Measurements from ENCODE around the gene RPS16. TPM values are rescaled to one million over a fixed set of nuclear protein-coding genes. Genes with fewer than 3 reads are reported as not detected.

RPS16 gene
- total RNA-seq (1,000 to 10,000 TPM; 1,378 to 2,109 (median 1,598) TPM), polyA plus RNA-seq (1,000 to 10,000 TPM; 5,364 to 5,747 (median 5,635) TPM)
- long read RNA-seq, donor 1, transcript RPS16-207 (5 exons, 492 nt) = minor isoform, 23 of 1,174 reads
- long read RNA-seq, donor 1, transcript RPS16-203 (2 exons, 1,035 nt) = minor isoform, 13 of 1,174 reads
- long read RNA-seq, donor 1, transcript RPS16-201 (5 exons, 560 nt) = major isoform, 959 of 1,174 reads
- long read RNA-seq, donor 1, partial matches to known transcripts = 142 of 1,174 reads
- long read RNA-seq, donor 1, other reads (novel, unspliced or antisense) = 35 of 1,174 reads
- long read RNA-seq, donor 2, transcript RPS16-207 (5 exons, 492 nt) = minor isoform, 22 of 968 reads
- long read RNA-seq, donor 2, transcript RPS16-201 (5 exons, 560 nt) = major isoform, 825 of 968 reads
- long read RNA-seq, donor 2, transcript RPS16-203 (2 exons, 1,035 nt) = minor isoform, 8 of 968 reads
- long read RNA-seq, donor 2, partial matches to known transcripts = 85 of 968 reads
- long read RNA-seq, donor 2, other reads (novel, unspliced or antisense) = 26 of 968 reads

DNA sequence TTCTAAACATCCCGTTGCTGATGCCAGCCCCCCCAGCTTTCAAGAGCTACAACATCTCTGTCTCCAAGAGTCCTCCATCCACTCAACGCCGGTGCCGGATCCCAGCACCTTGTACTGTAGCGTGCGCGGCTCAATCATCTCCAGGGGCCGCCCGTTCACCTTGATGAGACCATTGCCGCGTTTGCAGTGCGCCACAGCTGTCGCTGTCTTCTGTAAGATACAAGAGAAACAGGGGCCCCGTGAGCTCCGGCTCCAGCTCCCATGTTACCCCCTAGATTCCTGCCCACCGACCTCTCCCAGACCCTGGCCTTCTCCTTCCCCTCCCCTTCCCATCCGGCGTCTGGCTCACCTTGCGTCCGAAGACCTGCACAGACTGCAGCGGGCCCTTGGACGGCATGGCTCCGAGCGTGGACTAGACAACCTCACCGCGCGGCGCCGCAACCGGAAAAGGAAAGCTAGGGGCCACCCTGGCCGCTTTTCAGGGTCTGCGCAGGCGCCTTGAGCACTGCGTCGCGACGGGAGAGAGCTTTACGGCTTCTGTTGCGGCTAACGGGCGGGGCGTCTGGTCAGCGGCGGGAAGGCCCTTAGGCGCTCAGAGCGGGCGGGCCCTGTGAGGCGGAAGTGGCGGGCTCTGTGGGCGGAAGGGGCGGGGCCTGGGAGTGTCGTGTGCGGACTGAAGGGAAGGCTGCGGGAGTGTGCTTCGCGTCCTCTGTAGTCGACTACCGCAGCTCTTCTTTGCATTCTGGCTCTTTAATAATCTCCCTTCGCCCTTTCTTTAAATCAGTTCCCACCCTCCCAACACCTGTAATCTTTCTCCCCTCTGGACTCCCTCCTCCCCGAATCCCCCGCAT lies at the start of gene RPS16:
Gene RPS16, minus strand, starts transcription at position 451 of the 851 bp plus-strand sequence. Its CDS starts 54 bp downstream, at position 397.
- H3K27ac ChIP-seq = peak within 1 kb of the TSS; percentile 51 to 94 (median 91)
- peak; percentile 100 for DNase-seq
- intact Hi-C loops (cut with DNase I; ENCODE audit: low total_unique reads) = no loop called here
- H3K4me1 ChIP-seq = peaks cover 21 to 72% (median 53%) of the 10 kb centered on the region in 6 donors
- H3K4me3 ChIP-seq = peak within 1 kb of the TSS; percentile 54 to 97 (median 92)
- peak; percentile 68 to 88 (median 82) for TF ChIP-seq POLR2A (IDR thresholded peaks at IDR 0.05)
- TF ChIP-seq, protein P1, sequence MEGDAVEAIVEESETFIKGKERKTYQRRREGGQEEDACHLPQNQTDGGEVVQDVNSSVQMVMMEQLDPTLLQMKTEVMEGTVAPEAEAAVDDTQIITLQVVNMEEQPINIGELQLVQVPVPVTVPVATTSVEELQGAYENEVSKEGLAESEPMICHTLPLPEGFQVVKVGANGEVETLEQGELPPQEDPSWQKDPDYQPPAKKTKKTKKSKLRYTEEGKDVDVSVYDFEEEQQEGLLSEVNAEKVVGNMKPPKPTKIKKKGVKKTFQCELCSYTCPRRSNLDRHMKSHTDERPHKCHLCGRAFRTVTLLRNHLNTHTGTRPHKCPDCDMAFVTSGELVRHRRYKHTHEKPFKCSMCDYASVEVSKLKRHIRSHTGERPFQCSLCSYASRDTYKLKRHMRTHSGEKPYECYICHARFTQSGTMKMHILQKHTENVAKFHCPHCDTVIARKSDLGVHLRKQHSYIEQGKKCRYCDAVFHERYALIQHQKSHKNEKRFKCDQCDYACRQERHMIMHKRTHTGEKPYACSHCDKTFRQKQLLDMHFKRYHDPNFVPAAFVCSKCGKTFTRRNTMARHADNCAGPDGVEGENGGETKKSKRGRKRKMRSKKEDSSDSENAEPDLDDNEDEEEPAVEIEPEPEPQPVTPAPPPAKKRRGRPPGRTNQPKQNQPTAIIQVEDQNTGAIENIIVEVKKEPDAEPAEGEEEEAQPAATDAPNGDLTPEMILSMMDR (IDR thresholded peaks at IDR 0.05 in 8 of 11, conservative IDR thresholded peaks at IDR 0.05 in 3 of 11) = peak in 3 of 11 experiments; percentile 13 to 37 (median 34)
- peak; percentile 99 to 100 (median 100) for TF ChIP-seq POLR2AphosphoS5 (IDR thresholded peaks at IDR 0.05)
- H3K27me3 ChIP-seq (replicated peaks in 1 of 7) = no peaks in the 10 kb centered on the region
- 0 to 1% (median 0%) methylated on average over 46 to 61 of the region's 61 CpGs for WGBS, 5 donors
- peaks cover 0 to 40% (median 28%) of the 10 kb centered on the region in 6 donors for H3K36me3 ChIP-seq
- H3K9me3 ChIP-seq = no peaks in the 10 kb centered on the region

DNA sequence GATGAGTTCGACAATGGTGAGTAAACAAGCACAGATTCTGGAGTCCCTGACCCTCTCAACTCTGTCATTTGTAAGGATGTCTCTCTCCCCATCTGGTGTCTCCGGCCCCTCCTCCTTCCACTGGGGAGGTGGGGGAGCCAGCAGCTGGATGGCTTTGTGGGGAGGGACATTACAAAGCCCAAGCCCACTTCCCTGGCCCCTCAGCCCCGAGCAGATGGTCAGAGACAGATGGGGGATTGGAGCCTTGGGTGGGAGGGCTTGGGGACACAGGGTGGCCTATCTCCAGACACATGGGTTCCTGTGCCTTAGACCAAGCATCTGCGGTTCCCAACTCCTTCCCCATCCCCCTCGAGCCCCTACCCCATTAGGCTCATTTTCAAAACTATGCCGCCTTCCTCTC lies 47.4 kb upstream of the RPS16 start:
- 69 to 80% (median 79%) methylated on average over 6 of the region's 6 CpGs for WGBS, 5 donors
- Histone ChIP-seq H3K36me3 (peaks cover 0 to 57% (median 43%) of the 10 kb centered on the region in 6 donors), H3K9me3 (no peaks in the 10 kb centered on the region), H3K4me1 (peaks cover 11 to 35% (median 23%) of the 10 kb centered on the region in 6 donors), H3K27ac (no peak overlapping the region), H3K27me3 (replicated peaks in 1 of 7) (no peaks in the 10 kb centered on the region), H3K4me3 (no peak overlapping the region)
- TF ChIP-seq POLR2AphosphoS5 (IDR thresholded peaks at IDR 0.05) (no peak), POLR2A (IDR thresholded peaks at IDR 0.05) (no peak)
- TF ChIP-seq, protein P1 (IDR thresholded peaks at IDR 0.05 in 8 of 11, conservative IDR thresholded peaks at IDR 0.05 in 3 of 11) = no peak
- no peak for DNase-seq
- intact Hi-C loops (cut with DNase I; ENCODE audit: low total_unique reads) = loop anchor here (5.0 kb wide), 1 partner anchor 49 kb away; the partner anchor contains the start of gene EID2B

DNA sequence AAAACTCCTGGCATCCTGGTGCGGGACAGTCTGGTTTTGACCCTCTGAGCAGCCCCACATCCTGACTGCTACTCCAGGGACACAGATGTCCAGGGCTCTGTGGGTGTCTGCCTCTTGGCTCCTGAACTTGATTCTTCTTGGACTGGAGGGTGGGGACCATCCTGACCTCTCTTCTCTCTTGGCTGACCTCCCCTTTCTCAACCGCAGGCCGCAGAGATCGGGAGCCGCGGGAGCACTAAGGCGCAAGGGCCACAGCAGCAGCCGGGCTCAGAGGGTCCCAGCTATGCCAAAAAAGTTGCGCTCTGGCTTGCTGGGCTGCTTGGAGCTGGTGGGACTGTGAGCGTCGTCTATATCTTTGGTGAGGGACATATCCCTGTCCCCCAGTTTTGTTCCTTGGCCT lies 45.9 kb upstream of the RPS16 start:
- no peaks in the 10 kb centered on the region for H3K27me3 ChIP-seq (replicated peaks in 1 of 7)
- intact Hi-C loops (cut with DNase I; ENCODE audit: low total_unique reads) = loop anchor here (5.0 kb wide), 1 partner anchor 51 kb away; the partner anchor contains the start of gene EID2B

DNA sequence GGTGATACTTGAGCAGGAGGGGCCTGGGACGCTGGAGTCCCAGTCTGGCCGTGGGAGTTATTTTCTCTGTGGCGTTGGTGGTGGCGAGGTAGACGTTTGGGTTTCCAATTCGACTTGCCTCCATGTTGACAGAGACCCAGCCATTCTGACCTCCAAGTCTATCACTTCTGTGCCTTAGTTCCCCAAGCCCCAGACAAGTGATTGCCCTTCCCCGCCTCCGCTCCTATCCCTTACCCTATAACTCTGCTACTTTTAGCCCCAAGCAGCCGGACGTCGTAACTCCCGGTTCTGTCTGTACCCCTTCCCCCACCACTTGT lies 45.4 kb upstream of the RPS16 start:
- peak overlapping the region in 6 of 8 donors; percentile 55 to 90 (median 84) for H3K27ac ChIP-seq
- H3K36me3 ChIP-seq = peaks cover 0 to 51% (median 27%) of the 10 kb centered on the region in 6 donors
- no peaks in the 10 kb centered on the region for H3K27me3 ChIP-seq (replicated peaks in 1 of 7)
- no peak for DNase-seq
- no peaks in the 10 kb centered on the region for H3K9me3 ChIP-seq
- peak overlapping the region; percentile 89 to 100 (median 96) for H3K4me3 ChIP-seq
- H3K4me1 ChIP-seq = peaks cover 11 to 35% (median 23%) of the 10 kb centered on the region in 6 donors
- intact Hi-C loops (cut with DNase I; ENCODE audit: low total_unique reads) = loop anchor here (5.0 kb wide), 1 partner anchor 51 kb away; the partner anchor contains the start of gene EID2B
- TF ChIP-seq, protein P1 (IDR thresholded peaks at IDR 0.05 in 8 of 11, conservative IDR thresholded peaks at IDR 0.05 in 3 of 11) = no peak
- TF ChIP-seq POLR2AphosphoS5 (IDR thresholded peaks at IDR 0.05) (no peak), POLR2A (IDR thresholded peaks at IDR 0.05) (no peak)
- 0 to 3% (median 1%) methylated on average over 12 of the region's 12 CpGs for WGBS, 5 donors

More for the DNA sequence above, 45.9 kb upstream of the RPS16 start:
- WGBS, 5 donors = 67 to 90% (median 86%) methylated on average over 5 to 11 of the region's 11 CpGs
- no peak for DNase-seq
- TF ChIP-seq POLR2AphosphoS5 (IDR thresholded peaks at IDR 0.05) (no peak), POLR2A (IDR thresholded peaks at IDR 0.05) (no peak)
- H3K27ac ChIP-seq = no peak overlapping the region
- peaks cover 0 to 51% (median 29%) of the 10 kb centered on the region in 6 donors for H3K36me3 ChIP-seq
- peak overlapping the region; percentile 89 to 100 (median 96) for H3K4me3 ChIP-seq
- H3K9me3 ChIP-seq = no peaks in the 10 kb centered on the region
- peaks cover 11 to 35% (median 23%) of the 10 kb centered on the region in 6 donors for H3K4me1 ChIP-seq

Data from spleen (tissue), 13 donors.